HL-60 (cell line): Measurements from ENCODE around the gene WDHD1.

Experiments
- DNase-seq, 2 experiments: peaks; one replicate each; pipeline ENCODE4 v3.0.0-alpha.2; 2010 to 2020; ENCODE audit warnings: low read depth in 1 of 2, low spot score in 1 of 2
- H3K27ac ChIP-seq: fragments of 250-450 bp; sonication (Bioruptor Pico); replicated peaks from 2 replicates; pipeline ENCODE4 v1.5.1; 2020; ENCODE audit warnings: mild to moderate bottlenecking, moderate library complexity
- H3K27me3 ChIP-seq: fragments of 250-450 bp; sonication (Bioruptor Pico); 2 replicates; pipeline ENCODE4 v1.5.1; 2021; ENCODE audit warnings: mild to moderate bottlenecking, moderate library complexity; ENCODE audit not compliant: insufficient read depth, poor library complexity, severe bottlenecking
- H3K4me3 ChIP-seq: replicated peaks from 2 replicates; pipeline ENCODE4 v1.5.1; 2011; ENCODE audit warnings: mild to moderate bottlenecking, control low read depth, low read length; ENCODE audit not compliant: insufficient read depth
- GABPA ChIP-seq: IDR thresholded peaks from 2 replicates; pipeline ENCODE4 v1.6.1; 2012; ENCODE audit warnings: low read depth
- POLR2AphosphoS5 ChIP-seq: IDR thresholded peaks from 2 replicates; pipeline ENCODE4 v1.6.1; 2012; ENCODE audit warnings: low read depth
- REST ChIP-seq: IDR thresholded peaks from 2 replicates; pipeline ENCODE4 v1.6.1; 2012; ENCODE audit warnings: low read depth; ENCODE audit not compliant: insufficient replicate concordance
- SPI1 ChIP-seq: IDR thresholded peaks from 2 replicates; pipeline ENCODE4 v1.6.1; 2012; ENCODE audit warnings: low read depth, mild to moderate bottlenecking, borderline replicate concordance
- TF ChIP-seq, protein P1 (sequence below): IDR thresholded peaks from one replicate; pipeline ENCODE4 v1.5.1; 2011; ENCODE audit warnings: low read length, control low read depth, inconsistent platforms; ENCODE audit not compliant: insufficient read depth

WDHD1 gene

GRCh38 chr14:55062517-55063351, 35.8 kb upstream of the WDHD1 start:
- Histone ChIP-seq H3K4me3 (no peak overlapping the region), H3K27me3 (no peaks in the 10 kb centered on the region), H3K27ac (no peak overlapping the region)
- TF ChIP-seq, protein P1, sequence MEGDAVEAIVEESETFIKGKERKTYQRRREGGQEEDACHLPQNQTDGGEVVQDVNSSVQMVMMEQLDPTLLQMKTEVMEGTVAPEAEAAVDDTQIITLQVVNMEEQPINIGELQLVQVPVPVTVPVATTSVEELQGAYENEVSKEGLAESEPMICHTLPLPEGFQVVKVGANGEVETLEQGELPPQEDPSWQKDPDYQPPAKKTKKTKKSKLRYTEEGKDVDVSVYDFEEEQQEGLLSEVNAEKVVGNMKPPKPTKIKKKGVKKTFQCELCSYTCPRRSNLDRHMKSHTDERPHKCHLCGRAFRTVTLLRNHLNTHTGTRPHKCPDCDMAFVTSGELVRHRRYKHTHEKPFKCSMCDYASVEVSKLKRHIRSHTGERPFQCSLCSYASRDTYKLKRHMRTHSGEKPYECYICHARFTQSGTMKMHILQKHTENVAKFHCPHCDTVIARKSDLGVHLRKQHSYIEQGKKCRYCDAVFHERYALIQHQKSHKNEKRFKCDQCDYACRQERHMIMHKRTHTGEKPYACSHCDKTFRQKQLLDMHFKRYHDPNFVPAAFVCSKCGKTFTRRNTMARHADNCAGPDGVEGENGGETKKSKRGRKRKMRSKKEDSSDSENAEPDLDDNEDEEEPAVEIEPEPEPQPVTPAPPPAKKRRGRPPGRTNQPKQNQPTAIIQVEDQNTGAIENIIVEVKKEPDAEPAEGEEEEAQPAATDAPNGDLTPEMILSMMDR = no peak
- no peak for TF ChIP-seq GABPA
- TF ChIP-seq REST = no peak
- TF ChIP-seq SPI1 = no peak
- DNase-seq = no peak

- TF ChIP-seq, protein P1 = no peak
- no peak for TF ChIP-seq GABPA
- no peak for TF ChIP-seq POLR2AphosphoS5
- TF ChIP-seq SPI1 = no peak
- TF ChIP-seq REST = no peak
- Histone ChIP-seq H3K27ac (no peak overlapping the region), H3K4me3 (no peak overlapping the region), H3K27me3 (no peaks in the 10 kb centered on the region)
- no peak for DNase-seq
Measured at GRCh38 chr14:55059333-55059732, 32.4 kb upstream of the WDHD1 start.

DNA sequence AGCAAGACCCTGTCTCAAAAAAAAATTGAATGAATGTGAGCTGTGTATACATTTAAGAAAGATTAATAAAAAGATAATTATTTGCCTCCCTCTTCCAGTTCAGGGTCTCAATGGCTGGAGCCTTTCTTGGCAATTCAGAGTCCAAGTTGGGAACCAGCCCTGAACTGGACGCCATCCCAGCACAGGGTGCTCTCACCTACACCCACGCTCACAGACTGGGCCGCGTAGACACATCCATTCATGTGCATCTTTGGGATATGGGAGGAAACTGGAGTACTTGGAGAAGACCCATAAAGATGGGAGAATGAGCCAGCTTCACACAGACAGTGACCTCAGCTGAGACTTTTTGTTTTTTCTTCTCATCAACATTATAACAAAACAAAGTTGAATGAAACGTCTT, 31.0 kb upstream of the WDHD1 start:
- TF ChIP-seq REST (no peak), SPI1 (no peak), GABPA (no peak), POLR2AphosphoS5 (no peak)
- TF ChIP-seq, protein P1 = no peak
- DNase-seq = no peak
- Histone ChIP-seq H3K27me3 (no peaks in the 10 kb centered on the region), H3K27ac (no peak overlapping the region), H3K4me3 (no peak overlapping the region)
